Non-pigmented ciliary epithelial cell (primary cell): Measurements from ENCODE around the gene OR4C16.

Experiments used
- DNase-seq: peaks from one replicate; pipeline ENCODE4 v3.0.0-alpha.2; 2010; ENCODE audit warnings: low read depth

Gene OR4C16

DNA sequence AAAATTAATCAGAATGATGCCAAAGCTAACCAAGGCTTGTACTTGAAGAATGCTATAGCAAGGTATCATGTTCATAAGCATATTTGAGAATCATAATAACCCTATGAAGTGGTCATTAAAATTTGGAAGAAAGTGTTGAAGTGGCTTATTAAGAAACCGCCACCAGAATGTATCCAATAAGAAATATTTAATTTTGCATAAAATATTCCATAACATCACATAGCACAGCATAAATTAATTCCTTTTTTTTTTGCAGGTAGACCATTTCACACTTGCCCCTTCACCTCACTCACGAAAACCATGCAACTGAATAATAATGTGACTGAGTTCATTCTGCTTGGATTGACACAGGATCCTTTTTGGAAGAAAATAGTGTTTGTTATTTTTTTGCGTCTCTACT is at the start of gene OR4C16:
Gene OR4C16 (plus strand): TSS at position 301 of the 400 bp plus-strand sequence. CDS start 0 bp downstream, at position 301.
- DNase-seq, result no peak

- DNase-seq, result no peak
Observed at GRCh38 chr11:55554169-55554568, 17.8 kb upstream of the OR4C16 start, which contains the start of gene OR4C15. Gene OR4C15 (plus strand): TSS chr11:55554469. CDS start chr11:55554469, 0 bp downstream.

- DNase-seq, result no peak
Observed at GRCh38 chr11:55572548-55572947, 620 bp downstream of the OR4C16 start.

GRCh38 chr11:55607545-55607944 is 35.6 kb downstream of the OR4C16 start, which contains the start of gene OR4C11:
Gene OR4C11 (minus strand): TSS chr11:55607645. CDS start chr11:55604373, 3,272 bp downstream.
- no peak for DNase-seq
